GM21367 (cell line): Measurements from ENCODE around the gene INHBA.

Source experiments
- ATAC-seq: cut with Tn5 transposase; IDR thresholded peaks from one replicate; pipeline ENCODE4 v1.9.1; 2021; ENCODE audit not compliant: unreplicated experiment

The INHBA gene

DNA sequence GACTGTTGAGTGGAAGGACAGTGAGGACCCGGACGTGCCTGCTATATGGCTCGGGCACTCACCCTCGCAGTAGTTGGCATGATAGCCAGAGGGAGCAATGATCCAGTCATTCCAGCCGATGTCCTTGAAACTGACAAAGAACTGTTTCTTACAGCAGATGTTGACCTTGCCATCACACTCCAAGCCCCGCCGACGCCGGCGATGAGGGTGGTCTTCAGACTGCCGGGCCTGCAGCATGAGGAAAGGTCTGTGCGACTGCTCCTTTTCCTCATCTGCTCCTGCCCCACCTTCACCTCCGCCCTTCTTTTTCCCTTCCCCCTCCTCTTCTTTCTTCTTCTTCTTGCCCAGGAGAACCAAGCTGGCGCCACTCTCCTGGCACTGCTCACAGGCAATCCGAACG lies 13.1 kb downstream of the INHBA start:
- no peak for ATAC-seq

DNA sequence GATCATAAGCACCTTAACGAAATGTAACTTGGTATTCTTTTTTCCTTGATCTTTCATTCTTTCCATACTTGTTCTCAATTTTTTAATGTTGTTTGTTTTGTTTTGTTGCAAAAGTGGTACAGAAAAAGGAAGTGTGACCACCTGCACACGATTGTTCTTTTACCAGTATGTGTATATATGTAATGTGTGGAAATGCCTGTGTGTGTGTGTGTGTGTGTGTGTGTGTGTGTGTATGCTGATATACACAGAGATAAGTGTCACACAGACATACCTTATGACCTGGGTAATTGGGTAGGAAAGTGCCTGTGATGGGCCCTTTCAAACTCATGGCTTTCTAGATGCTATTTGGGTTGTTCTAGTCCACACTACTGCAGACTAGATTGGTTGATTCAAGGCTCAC lies 14.0 kb downstream of the INHBA start:
- no peak for ATAC-seq

DNA sequence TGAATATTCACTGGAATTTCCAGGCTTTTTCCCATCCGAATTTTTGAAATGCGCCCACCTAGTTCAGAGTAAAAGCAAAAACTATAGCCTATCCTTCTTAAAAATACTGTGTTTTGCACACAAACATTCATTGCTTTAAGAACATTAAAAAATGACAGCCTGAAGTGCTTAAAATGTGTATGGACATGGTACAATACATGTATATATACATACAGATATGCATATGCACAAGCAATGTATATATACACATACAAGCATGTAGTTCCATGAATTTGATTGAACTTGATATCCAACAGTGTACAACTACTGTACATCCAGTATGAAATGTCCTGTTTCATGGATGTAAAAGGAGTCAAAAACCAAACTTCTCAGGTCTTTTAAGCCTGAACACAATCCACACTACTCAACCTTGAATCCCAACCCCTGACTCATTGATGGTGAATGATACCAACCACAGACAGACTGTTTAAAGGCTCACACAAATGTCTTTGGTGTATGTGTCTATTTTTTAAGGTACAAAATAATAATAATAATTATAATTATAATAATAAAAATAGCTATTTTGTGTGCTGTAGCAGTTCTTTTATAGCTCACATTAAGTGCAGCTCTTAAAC lies 14.8 kb downstream of the INHBA start:
- no peak for ATAC-seq

DNA sequence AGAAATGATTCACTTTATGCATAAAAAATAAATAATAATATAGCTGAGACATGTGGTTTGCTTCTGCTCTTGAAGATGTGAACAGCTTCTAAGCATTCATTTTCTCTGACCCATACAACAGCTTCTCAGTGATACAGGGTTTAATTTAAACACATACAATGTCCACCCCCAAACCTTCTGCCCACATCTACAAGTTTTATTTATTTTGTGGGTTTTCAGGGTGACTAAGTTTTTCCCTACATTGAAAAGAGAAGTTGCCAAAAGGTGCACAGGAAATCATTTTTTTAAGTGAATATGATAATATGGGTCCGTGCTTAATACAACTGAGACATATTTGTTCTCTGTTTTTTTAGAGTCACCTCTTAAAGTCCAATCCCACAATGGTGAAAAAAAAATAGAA lies 17.2 kb downstream of the INHBA start:
- no peak for ATAC-seq

DNA sequence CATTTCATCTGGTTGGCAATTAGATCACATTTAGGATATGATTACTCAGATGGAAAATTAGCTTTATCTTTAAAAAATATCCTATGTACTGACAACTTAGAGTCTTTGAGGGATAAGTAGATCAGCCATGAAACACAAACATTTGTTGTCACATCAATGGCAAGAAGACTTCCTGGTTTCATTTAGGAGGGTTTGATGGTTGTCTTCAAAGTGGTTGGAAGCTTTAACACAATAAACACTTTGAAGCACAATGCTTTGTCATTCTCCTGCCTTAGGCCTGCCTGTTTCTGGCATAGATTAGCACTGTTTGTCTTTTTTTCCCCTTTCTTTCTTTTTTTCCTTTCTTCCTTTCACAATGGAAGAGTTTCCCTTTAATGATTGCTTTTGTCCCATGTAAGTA lies 20.5 kb downstream of the INHBA start:
- ATAC-seq, result no peak

DNA sequence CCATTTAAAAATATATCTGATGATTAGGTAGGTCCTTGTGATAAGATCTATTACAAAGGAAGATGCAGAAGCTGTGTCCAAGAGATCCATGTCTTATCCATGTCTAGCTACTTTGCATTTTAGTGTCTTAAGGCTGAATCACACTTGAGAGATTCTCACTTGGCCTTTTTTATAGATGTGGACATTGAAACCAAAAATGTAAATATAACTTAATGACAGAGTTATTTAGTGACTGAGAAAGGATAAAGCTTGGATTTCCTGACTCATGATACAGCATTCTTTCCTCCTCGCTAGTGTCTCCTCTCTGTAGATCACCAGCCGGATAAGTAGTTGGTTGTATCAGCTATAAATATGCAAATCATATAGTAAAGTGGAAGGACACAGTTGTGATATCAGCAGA lies 23.3 kb downstream of the INHBA start:
- ATAC-seq, result no peak

DNA sequence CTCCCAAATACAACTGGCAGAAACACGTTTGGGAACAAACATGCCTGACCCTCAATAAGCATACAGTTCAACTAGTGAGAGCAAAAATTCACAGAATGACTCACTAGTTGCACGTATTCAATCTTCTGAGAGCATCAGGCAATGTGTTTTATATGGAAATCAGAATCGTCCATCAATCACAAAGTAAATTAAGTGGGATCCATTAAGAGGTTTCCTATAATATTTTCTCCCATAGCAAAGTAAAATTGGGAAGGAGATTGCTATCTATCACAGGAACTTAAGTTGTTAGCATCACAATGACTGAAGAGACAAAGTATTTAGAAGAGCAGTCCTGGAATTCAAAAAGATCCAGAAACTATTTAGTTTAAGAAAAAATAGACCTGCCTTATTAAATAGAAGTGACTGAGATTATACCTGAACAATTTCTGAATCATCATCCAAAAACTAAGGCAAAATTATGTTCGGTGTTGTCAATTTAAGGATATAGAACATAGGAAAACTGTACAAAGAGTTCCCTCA lies 28.3 kb downstream of the INHBA start:
- no peak for ATAC-seq

DNA sequence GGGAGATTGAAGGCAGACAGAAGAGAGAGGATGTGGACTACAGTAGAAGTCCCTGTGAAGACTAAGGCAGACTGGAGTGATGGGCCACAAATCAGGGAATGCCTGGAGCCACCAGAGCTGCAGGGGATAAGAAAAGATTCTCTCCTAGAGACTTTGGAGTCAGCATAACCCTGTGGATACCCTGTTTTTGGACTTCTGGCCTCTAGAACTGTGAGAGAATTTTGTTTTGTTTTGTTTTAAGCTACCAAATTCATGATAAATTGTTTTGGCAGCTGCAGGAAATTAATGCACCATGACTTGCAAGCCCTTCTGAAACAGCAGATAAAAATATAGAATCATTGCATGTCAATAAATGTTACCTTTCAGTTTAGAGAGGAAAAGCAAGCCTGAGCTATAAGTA lies 41.3 kb downstream of the INHBA start:
- ATAC-seq, result no peak

DNA sequence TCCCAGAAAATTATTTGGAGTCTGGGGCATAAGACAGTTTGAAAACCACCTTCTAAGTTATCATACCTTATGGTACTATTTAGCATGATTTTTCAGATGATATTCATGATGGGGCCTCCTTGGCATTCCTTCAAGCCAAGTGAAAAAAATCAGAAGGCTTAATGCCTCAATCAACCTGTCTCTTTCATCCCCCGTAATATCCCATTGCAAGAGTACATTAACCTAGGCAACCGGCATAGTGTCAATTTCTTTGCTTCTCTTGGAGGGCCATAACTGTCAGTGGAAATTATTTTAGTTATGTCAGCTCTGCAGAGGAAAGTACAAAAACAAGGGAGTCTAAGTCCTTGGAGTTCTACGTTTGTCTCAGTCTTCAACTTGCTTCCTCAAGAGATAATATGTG lies 43.4 kb downstream of the INHBA start:
- no peak for ATAC-seq

DNA sequence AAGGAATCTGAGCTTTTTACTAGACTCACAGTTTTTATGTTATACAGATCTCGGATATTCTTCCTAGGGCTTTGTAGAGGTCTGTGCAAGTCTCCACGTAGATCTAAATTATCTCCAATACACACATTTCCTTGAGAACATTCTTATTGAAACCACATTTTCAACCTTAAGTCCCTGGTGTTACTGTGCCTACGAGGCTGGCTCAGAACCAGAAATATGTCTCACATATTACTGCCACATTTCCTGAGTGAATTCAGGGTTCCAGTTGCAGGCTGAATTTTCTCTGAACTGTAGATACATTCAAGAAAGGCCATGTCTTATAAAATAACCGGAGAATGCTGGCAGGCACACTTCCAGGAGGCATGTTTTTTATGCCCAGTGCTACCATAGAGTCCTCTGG lies 46.5 kb downstream of the INHBA start:
- no peak for ATAC-seq

DNA sequence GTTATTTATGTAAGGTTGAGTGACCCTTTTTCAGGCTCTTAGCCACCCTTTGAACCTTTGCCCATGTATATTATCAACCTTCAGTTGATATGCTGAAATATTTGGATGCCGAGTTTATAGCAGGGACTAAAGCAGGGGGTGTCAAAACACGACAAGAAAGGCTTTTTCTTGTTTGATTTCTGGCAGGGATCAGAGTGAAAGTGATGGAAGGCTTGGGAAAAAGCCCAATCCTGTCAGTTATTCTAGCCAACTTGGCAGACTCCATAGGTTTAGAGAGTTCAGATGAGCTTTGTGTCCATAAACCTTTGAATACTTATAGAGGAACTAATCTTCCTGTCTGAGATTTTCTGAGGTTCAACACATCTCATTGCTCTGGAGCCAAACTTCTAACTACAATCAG lies 47.5 kb downstream of the INHBA start:
- ATAC-seq, result no peak

DNA sequence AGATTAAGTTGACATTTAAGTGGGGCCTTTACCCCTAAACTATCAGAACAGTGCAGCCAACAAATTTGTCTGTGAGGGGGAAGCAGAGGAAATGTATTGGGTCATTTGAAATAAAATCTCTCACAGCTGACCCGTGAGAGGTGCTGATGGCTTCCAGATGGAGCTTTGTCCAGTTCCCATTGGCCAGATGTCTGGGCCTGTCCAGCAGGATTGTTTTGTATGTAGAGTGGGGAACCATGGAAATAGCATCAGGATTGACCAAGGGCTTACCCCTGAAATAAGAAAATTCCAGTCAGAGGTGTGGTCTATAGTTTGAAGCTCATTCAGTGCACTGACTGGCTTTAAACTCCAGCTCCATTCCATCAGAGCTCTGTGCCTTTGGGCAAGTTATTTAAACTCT lies 50.6 kb downstream of the INHBA start:
- ATAC-seq, result no peak

DNA sequence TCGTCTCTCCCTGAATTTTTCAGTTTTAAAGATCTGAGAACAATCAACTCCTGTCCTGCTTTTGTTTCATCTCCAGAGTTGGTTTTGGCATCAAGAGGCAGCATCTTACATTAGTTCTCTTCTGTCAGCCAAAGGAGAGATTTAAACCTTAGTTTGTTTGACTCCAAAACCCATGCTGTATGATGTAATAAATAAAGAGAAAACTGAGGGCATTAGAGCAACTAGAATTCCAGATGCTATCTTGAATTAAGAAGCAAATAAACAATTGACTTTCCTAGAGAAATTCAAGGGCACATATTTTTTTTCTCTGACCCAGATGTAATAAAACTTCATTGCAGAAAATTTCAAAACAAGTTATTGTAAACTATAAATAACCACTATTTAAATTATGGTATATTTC lies 54.4 kb downstream of the INHBA start:
- ATAC-seq, result no peak

DNA sequence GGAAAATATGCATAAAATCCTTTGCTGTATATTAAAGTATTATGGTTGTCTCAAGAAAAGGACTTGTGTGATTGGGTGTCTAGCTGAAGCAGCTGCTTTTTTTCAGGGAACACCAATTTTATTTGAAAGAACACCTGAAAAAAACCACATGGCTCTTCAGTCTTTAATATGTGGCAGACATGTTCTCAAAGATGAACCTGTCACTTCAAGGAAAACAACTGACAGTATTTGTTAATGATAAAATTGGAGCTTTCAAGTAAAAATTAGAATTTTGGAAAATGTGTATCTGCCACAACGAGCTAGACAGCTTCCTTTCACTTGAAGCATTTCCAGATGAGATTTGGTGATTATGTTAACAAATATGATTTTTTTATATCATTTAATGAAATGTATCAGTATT lies 59.3 kb downstream of the INHBA start:
- ATAC-seq, result no peak

DNA sequence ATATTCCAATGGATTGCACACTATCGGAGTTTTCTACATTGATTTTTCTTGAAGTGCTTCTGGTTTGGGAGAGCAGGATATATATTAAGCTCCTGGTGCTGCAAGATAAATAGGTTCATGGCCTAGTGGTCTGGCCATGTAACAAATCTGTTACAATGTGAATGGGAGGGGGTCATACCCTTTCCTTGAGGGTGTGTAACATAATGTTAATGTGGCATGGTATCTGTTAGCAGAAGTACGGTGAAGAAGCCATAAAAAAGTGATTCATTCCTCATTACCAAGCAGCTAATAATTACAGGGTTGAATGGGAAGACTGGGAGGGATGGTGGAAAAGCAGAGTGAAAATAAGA lies 61.2 kb downstream of the INHBA start:
- no peak for ATAC-seq

DNA sequence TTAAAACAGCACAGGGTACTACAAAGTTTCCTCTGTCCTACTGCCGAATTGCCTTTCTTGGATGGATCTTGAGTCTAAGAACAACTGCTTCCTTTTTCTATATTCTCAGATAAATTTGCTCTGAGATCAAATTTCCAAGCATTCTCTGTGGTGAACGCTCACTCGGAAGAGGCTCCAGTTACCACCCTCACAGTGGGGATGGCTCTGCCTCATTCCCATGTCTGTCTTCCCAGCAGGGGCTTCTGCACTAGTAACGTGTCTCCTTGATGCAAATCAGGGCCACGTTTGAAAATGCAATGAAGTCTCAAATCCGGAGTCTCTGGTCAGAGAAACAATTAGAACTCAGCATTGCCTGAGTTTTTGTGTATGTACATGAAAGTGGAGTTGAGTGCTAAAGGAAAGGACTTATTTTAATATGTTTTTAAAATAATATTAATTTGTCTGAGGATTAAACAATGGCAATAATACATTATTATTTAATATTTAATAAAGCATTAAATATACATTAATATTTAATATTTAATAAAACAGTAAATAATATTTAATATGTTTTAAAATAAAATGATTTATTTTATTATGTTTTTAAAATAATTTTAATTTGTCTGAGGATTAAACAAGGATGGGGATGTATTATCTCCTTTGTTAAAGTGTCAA lies 61.8 kb downstream of the INHBA start:
- no peak for ATAC-seq

DNA sequence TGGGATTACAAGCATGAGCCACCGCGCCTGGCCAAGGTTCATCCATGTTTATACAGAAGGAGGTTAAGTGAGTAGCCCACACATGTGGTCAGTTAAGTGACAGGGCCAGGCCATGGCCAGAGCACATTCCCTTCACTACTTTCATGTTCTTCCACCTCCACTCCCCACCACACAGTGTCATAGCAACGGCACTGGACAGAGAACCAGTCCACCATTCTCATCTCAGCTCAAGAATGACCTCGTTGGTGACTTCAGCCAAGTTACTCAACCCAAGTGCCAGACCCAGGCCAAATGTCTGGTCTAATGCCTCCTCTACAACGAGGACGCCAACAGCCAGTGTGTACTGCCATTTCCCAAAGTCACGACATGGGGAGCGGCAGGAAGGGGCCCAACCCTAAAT lies 62.4 kb downstream of the INHBA start:
- no peak for ATAC-seq

DNA sequence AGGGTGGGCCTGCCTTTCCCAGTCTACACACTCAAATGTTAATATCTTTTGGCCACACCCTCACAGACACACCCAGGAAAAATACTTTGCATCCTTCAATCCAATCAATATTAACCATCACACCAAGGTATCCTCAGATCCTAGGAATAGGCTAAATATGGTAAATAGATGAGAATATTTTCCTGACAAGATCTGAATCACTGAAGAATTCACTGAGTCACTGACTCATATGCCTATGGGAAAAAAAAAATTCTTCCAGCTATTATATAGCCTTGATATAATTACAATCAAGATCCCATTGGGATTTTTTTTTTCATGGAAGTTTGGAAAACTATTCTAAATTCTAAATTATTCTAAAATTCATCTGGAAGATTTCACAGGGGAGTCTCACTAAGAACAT lies 65.8 kb downstream of the INHBA start:
- no peak for ATAC-seq
